Endothelial cell of umbilical vein (primary cell): Measurements from ENCODE around the gene ZCCHC14. TPM values are rescaled to one million over a fixed set of nuclear protein-coding genes. Genes with fewer than 3 reads are reported as not detected.

ENCODE experiments used
- BruUV-seq: library from RNA; stranded (reverse); fragments of 400-500 nt; replicated peaks from 2 replicates; lab custom pipeline; 2021; lab: Mats Ljungman, UMichigan
- CTCF ChIA-PET: fragments of 300-600, 350-600 bp; sonication (Branson Sonifier 250); formaldehyde crosslinking; loops from one replicate; lab custom pipeline; 2021; ENCODE audit warnings: antibody characterized with exemption, inconsistent platforms; lab: Charles Lee
- POLR2A ChIA-PET: fragments of 300-600, 350-600 bp; sonication (Branson Sonifier 250); formaldehyde crosslinking; loops from one replicate; lab custom pipeline; 2021; ENCODE audit warnings: antibody characterized with exemption, inconsistent platforms; lab: Charles Lee
- DNase-seq: peaks from one replicate; pipeline ENCODE4 v3.0.0-alpha.2; 2011; ENCODE audit warnings: low read depth, low spot score
- FAIRE-seq: peaks from 2 replicates; lab custom pipeline; 2011; peaks lifted over from hg19 to GRCh38; lab: Jason Lieb, UNC
- H2AFZ ChIP-seq: 2 replicates; pipeline ENCODE4 v1.6.0; 2012; ENCODE audit warnings: low read depth, low read length, control low read depth, inconsistent platforms
- H3K27ac ChIP-seq: 2 replicates; pipeline ENCODE4 v1.5.1; 2011; ENCODE audit warnings: low read depth, mild to moderate bottlenecking, control low read depth, low read length, moderate library complexity; ENCODE audit not compliant: insufficient read depth
- H3K27me3 ChIP-seq, 2 experiments: 2 replicates each; pipeline versions ENCODE4 v1.6.0 to v1.6.1; 2011; ENCODE audit warnings: low read length in 2 of 2, mixed read lengths in 1 of 2; ENCODE audit not compliant: control insufficient read depth in 2 of 2, insufficient read depth in 2 of 2
- H3K36me3 ChIP-seq, 2 experiments: 2 replicates in 1 of 2; 3 replicates in 1 of 2; pipeline ENCODE4 v1.5.1; 2011; ENCODE audit warnings: low read length in 2 of 2, mild to moderate bottlenecking in 1 of 2, moderate library complexity in 1 of 2; ENCODE audit not compliant: control insufficient read depth in 2 of 2, insufficient read depth in 2 of 2; ENCODE audit errors: extremely low read depth in 1 of 2
- H3K4me1 ChIP-seq: 3 replicates; pipeline ENCODE4 v1.5.1; 2011; ENCODE audit warnings: mild to moderate bottlenecking, low read length; ENCODE audit not compliant: control insufficient read depth, insufficient read depth; ENCODE audit errors: extremely low read depth
- H3K4me2 ChIP-seq: 2 replicates; pipeline ENCODE4 v1.6.1; 2011; ENCODE audit warnings: low read length, control low read depth, mixed read lengths; ENCODE audit not compliant: insufficient read depth
- H3K4me3 ChIP-seq, 3 experiments: fragments of 200-600 bp in 1 of 3; sonication (generic), shearing (Covaris generic) in 1 of 3; replicated peaks in 1 of 3; 2 replicates each; pipeline ENCODE4 v1.5.1; 2011 to 2016; ENCODE audit warnings: control low read depth in 3 of 3, low read length in 3 of 3, mild to moderate bottlenecking in 2 of 3, inconsistent platforms in 1 of 3, low read depth in 1 of 3, moderate library complexity in 1 of 3; ENCODE audit not compliant: insufficient read depth in 1 of 3
- H3K79me2 ChIP-seq: 2 replicates; pipeline ENCODE4 v1.6.0; 2012; ENCODE audit warnings: low read length, inconsistent platforms; ENCODE audit not compliant: control insufficient read depth, insufficient read depth
- H3K9ac ChIP-seq: replicated peaks from 2 replicates; pipeline ENCODE3; 2011; ENCODE audit warnings: low read length, control low read depth; ENCODE audit not compliant: insufficient read depth; ENCODE audit errors: extremely low read depth
- H3K9me1 ChIP-seq: replicated peaks from 3 replicates; pipeline ENCODE4 v1.6.0; 2011; ENCODE audit warnings: mild to moderate bottlenecking, low read length; ENCODE audit not compliant: control insufficient read depth, insufficient read depth; ENCODE audit errors: extremely low read depth
- H3K9me3 ChIP-seq: replicated peaks from 2 replicates; pipeline ENCODE4 v1.5.1; 2012; ENCODE audit warnings: low read length, inconsistent platforms; ENCODE audit not compliant: control insufficient read depth, insufficient read depth
- H4K20me1 ChIP-seq: replicated peaks from 2 replicates; pipeline ENCODE3; 2011; ENCODE audit warnings: mild to moderate bottlenecking, low read length; ENCODE audit not compliant: control insufficient read depth, insufficient read depth; ENCODE audit errors: extremely low read depth
- EZH2 ChIP-seq: IDR thresholded peaks from 2 replicates; pipeline ENCODE4 v1.6.1; 2012; ENCODE audit warnings: borderline replicate concordance, low read depth, mild to moderate bottlenecking, moderate library complexity, low read length, inconsistent platforms; ENCODE audit not compliant: severe bottlenecking
- FOS ChIP-seq: IDR thresholded peaks from 2 replicates; pipeline ENCODE4 v1.6.1; 2011; ENCODE audit warnings: mild to moderate bottlenecking, low read length, moderate library complexity, borderline replicate concordance; ENCODE audit not compliant: insufficient read depth
- GATA2 ChIP-seq: IDR thresholded peaks from 2 replicates; pipeline ENCODE4 v1.7.0; 2011; ENCODE audit warnings: low read depth, mild to moderate bottlenecking, moderate library complexity, mixed read lengths, low read length; ENCODE audit not compliant: insufficient read length, insufficient read depth
- JUN ChIP-seq: IDR thresholded peaks from 2 replicates; pipeline ENCODE4 v1.6.1; 2011; ENCODE audit warnings: borderline replicate concordance, low read depth; ENCODE audit not compliant: insufficient read length, insufficient read depth
- MYC ChIP-seq: IDR thresholded peaks from one replicate; pipeline ENCODE4 v1.6.1; 2011; ENCODE audit warnings: mild to moderate bottlenecking, low read depth, low read length
- POLR2A ChIP-seq: IDR thresholded peaks from 2 replicates; pipeline ENCODE4 v1.6.1; 2012; ENCODE audit warnings: low read depth, mild to moderate bottlenecking, control low read depth, low read length
- POLR2AphosphoS5 ChIP-seq: IDR thresholded peaks from 2 replicates; pipeline ENCODE4 v1.6.1; 2012; ENCODE audit warnings: low read depth, mild to moderate bottlenecking, control low read depth, low read length, moderate library complexity; ENCODE audit not compliant: insufficient read depth
- dilution Hi-C: fragments of 300-500 bp; cut with MboI; formaldehyde crosslinking; loops from one replicate; pipeline ENCODE4 v1.15.0; 2019; ENCODE audit warnings: low sequenced_read_pairs; ENCODE audit not compliant: extremely low pct_ligation_motif_present
- intact Hi-C: fragments of 100-400 bp; cut with micrococcal nuclease; formaldehyde crosslinking; loops from one replicate; pipeline ENCODE4 v1.10.0; 2022
- polyA plus RNA-seq, 4 experiments: library from polyadenylated mRNA; depleted of rRNA in 3 of 4; stranded (reverse) in 3 of 4; unstranded in 1 of 4; fragments of >200 nt; gene quantifications; 2 replicates each; pipeline versions ENCODE4 v1.2.1 to v1.2.3, GENCODE V29; 2011 to 2012; ENCODE audit warnings: missing spikeins in 1 of 4
- total RNA-seq: library from RNA; stranded (reverse); gene quantifications from 2 replicates; pipeline ENCODE4 v1.2.3, GENCODE V29; 2021
- TF ChIP-seq, protein P1 (sequence below), 2 donors: IDR thresholded peaks; 1 replicate in 1 of 2; 2 replicates in 1 of 2; pipeline ENCODE4 v1.5.1; 2011; ENCODE audit warnings: low read length in 2 of 2, mild to moderate bottlenecking in 2 of 2, moderate library complexity in 2 of 2, control low read depth in 1 of 2, inconsistent platforms in 1 of 2, low read depth in 1 of 2; ENCODE audit not compliant: insufficient read depth in 1 of 2; ENCODE audit errors: extremely low read depth in 1 of 2
- TF ChIP-seq, protein P2 (sequence below): IDR thresholded peaks from 2 replicates; pipeline ENCODE4 v1.6.1; 2011; ENCODE audit not compliant: insufficient read depth, insufficient read length

The ZCCHC14 gene
- total and polyA plus RNA-seq, 2 donors (not counting 3 experiments of a cell fraction or from before 2014, with no cell fraction given) = 9.5 to 30.9 TPM

GRCh38 chr16:87539113-87539512 lies 46.3 kb upstream of the ZCCHC14 start:
- no peaks in the 10 kb centered on the region for H3K36me3 ChIP-seq
- peaks cover 0 to 2% of the 10 kb centered on the region in 2 experiments for H3K27me3 ChIP-seq
- no peak overlapping the region for H3K9ac ChIP-seq
- dilution Hi-C loops (no loop called here), intact Hi-C loops (no loop called here)
- no peak overlapping the region for H3K4me2 ChIP-seq
- TF ChIP-seq, protein P1, sequence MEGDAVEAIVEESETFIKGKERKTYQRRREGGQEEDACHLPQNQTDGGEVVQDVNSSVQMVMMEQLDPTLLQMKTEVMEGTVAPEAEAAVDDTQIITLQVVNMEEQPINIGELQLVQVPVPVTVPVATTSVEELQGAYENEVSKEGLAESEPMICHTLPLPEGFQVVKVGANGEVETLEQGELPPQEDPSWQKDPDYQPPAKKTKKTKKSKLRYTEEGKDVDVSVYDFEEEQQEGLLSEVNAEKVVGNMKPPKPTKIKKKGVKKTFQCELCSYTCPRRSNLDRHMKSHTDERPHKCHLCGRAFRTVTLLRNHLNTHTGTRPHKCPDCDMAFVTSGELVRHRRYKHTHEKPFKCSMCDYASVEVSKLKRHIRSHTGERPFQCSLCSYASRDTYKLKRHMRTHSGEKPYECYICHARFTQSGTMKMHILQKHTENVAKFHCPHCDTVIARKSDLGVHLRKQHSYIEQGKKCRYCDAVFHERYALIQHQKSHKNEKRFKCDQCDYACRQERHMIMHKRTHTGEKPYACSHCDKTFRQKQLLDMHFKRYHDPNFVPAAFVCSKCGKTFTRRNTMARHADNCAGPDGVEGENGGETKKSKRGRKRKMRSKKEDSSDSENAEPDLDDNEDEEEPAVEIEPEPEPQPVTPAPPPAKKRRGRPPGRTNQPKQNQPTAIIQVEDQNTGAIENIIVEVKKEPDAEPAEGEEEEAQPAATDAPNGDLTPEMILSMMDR (IDR thresholded peaks at IDR 0.05; ENCODE audit: extremely low read depth in 1 of 2, insufficient read depth in 1 of 2, low read depth in 1 of 2, low read length in 2 of 2) = no peak
- TF ChIP-seq FOS (no peak), POLR2A (no peak), JUN (no peak), GATA2 (no peak), EZH2 (no peak), POLR2AphosphoS5 (no peak), MYC (no peak)
- TF ChIP-seq, protein P2, sequence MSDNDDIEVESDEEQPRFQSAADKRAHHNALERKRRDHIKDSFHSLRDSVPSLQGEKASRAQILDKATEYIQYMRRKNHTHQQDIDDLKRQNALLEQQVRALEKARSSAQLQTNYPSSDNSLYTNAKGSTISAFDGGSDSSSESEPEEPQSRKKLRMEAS = no peak
- peaks cover 11% of the 10 kb centered on the region for H3K4me1 ChIP-seq
- no peaks in the 10 kb centered on the region for H3K9me1 ChIP-seq
- FAIRE-seq (no peak), DNase-seq (no peak)
- no peak overlapping the region for H3K4me3 ChIP-seq
- peak overlapping the region; percentile 55 for H2AFZ ChIP-seq
- no peak overlapping the region for H3K27ac ChIP-seq
- ChIA-PET POLR2A (interaction anchor here (0.5 kb wide), 1 partner anchor 24 kb away, joined by 3 read pairs; no protein-coding TSS in a partner anchor), CTCF (interaction anchor here (0.9 to 1.5 kb wide), 3 partner anchors 9 to 97 kb away, joined by 3 to 5 read pairs (median 4); no protein-coding TSS in a partner anchor)
- no peaks in the 10 kb centered on the region for H3K9me3 ChIP-seq
- H3K79me2 ChIP-seq = no peaks in the 10 kb centered on the region
- no TSS peak for BruUV-seq
- H4K20me1 ChIP-seq = no peaks in the 10 kb centered on the region
